Measurements from ENCODE around the gene KCTD14.

DNA sequence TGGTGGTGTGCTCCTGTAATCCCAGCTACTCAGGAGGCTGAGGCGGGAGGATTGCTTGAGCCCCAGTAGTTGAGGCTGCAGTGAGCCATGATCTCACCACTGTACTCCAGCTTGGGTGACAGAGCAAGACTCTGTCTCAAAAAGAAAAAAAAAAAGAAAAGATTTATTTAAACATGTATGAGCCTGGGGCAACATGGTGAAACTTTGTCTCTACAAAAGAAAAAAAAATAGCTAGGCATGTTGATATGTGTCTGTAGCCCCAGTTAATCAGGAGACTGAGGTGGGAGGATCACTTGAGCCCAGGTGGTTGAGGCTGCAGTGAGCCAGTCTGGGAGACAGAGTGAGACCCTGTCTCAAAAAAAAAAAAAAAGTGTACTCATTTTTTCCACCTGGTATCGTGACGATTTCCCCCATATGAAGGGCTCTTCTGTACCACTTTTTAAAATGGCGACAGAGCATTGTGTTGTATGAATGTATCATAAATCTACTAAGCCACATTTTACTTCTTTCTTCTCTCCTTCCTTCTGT, 16.4 kb upstream of the KCTD14 start:
- TF ChIP-seq SP1 (IDR thresholded peaks at IDR 0.05; ENCODE audit: low read depth, low read length) (no peak), GABPA (IDR thresholded peaks at IDR 0.05; ENCODE audit: borderline replicate concordance, insufficient read depth, low read length) (no peak), POLR2A (IDR thresholded peaks at IDR 0.05; ENCODE audit: control extremely low read depth in 1 of 2, low read depth in 2 of 2, low read length in 2 of 2) (no peak), EP300 (IDR thresholded peaks at IDR 0.05; ENCODE audit: borderline replicate concordance in 1 of 2, low read depth in 2 of 2, low read length in 2 of 2) (no peak), MAFK (IDR thresholded peaks at IDR 0.05; ENCODE audit: low read depth, low read length) (no peak), CREB1 (IDR thresholded peaks at IDR 0.05) (no peak), TAF7 (optimal IDR thresholded peaks at IDR 0.05; ENCODE audit: borderline replicate concordance, low read depth, low read length) (no peak), JUND (IDR thresholded peaks at IDR 0.05; ENCODE audit: low read length) (no peak)
- TF ChIP-seq, protein P1, sequence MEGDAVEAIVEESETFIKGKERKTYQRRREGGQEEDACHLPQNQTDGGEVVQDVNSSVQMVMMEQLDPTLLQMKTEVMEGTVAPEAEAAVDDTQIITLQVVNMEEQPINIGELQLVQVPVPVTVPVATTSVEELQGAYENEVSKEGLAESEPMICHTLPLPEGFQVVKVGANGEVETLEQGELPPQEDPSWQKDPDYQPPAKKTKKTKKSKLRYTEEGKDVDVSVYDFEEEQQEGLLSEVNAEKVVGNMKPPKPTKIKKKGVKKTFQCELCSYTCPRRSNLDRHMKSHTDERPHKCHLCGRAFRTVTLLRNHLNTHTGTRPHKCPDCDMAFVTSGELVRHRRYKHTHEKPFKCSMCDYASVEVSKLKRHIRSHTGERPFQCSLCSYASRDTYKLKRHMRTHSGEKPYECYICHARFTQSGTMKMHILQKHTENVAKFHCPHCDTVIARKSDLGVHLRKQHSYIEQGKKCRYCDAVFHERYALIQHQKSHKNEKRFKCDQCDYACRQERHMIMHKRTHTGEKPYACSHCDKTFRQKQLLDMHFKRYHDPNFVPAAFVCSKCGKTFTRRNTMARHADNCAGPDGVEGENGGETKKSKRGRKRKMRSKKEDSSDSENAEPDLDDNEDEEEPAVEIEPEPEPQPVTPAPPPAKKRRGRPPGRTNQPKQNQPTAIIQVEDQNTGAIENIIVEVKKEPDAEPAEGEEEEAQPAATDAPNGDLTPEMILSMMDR (IDR thresholded peaks at IDR 0.05; ENCODE audit: control extremely low read depth in 1 of 3, insufficient read depth in 1 of 3, low read depth in 1 of 3, low read length in 3 of 3) = no peak
